Activated effector memory CD4-positive, alpha-beta T cell treated with anti-CD3 and anti-CD28 coated beads, Interleukin-2, amount 50 U/mL, for 16 hours (primary cell): ENCODE data around the gene SLC35A4.
"Not testable (repeated sequence)": the region's sequence is repeated elsewhere in the genome, so short reads cannot be mapped to it uniquely, and the experiment has no call there.

Source experiments
- DNase-seq: peaks from one replicate; pipeline ENCODE4 v3.0.0-alpha.2; 2020

SLC35A4 gene

GRCh38 chr5:140558542-140558941 is 6.1 kb upstream of the SLC35A4 start:
- no peak for DNase-seq

- no peak for DNase-seq
These were observed 4.4 kb upstream of the SLC35A4 start for GRCh38 chr5:140560227-140560626.

- no peak for DNase-seq
These were observed 2.7 kb upstream of the SLC35A4 start for GRCh38 chr5:140561753-140562523.

GRCh38 chr5:140563596-140563995 is 1.0 kb upstream of the SLC35A4 start:
- no peak for DNase-seq

GRCh38 chr5:140565024-140565779 is 574 bp downstream of the SLC35A4 start:
- no peak for DNase-seq

GRCh38 chr5:140565780-140566095 is 1.1 kb downstream of the SLC35A4 start:
- DNase-seq: no peak

- no peak for DNase-seq
These were observed 2.0 kb downstream of the SLC35A4 start for GRCh38 chr5:140566665-140567064.

- no peak for DNase-seq
These were observed 2.6 kb downstream of the SLC35A4 start for GRCh38 chr5:140567136-140567818.

GRCh38 chr5:140567871-140568270 is 3.2 kb downstream of the SLC35A4 start:
- no peak for DNase-seq

- DNase-seq: no peak
These were observed 3.9 kb downstream of the SLC35A4 start for GRCh38 chr5:140568443-140569063.

- DNase-seq: no peak
These were observed 4.6 kb downstream of the SLC35A4 start for GRCh38 chr5:140569197-140569596.

GRCh38 chr5:140570058-140570457 is 5.4 kb downstream of the SLC35A4 start:
- DNase-seq: no peak

GRCh38 chr5:140570488-140570887 is 5.9 kb downstream of the SLC35A4 start:
- no peak for DNase-seq

GRCh38 chr5:140571105-140571504 is 6.5 kb downstream of the SLC35A4 start:
- no peak for DNase-seq

- DNase-seq: no peak
These were observed 9.1 kb downstream of the SLC35A4 start for GRCh38 chr5:140573683-140574082.

GRCh38 chr5:140574165-140574564 is 9.5 kb downstream of the SLC35A4 start:
- DNase-seq: no peak

- no peak for DNase-seq
These were observed 10.7 kb downstream of the SLC35A4 start for GRCh38 chr5:140575309-140575708.

GRCh38 chr5:140576776-140577201 is 12.2 kb downstream of the SLC35A4 start:
- DNase-seq: no peak

- not testable (repeated sequence) for DNase-seq
These were observed 14.6 kb downstream of the SLC35A4 start for GRCh38 chr5:140579188-140579747.

- DNase-seq: no peak
These were observed 22.9 kb downstream of the SLC35A4 start for GRCh38 chr5:140587495-140587894.

GRCh38 chr5:140588311-140589070 is 23.9 kb downstream of the SLC35A4 start:
- DNase-seq: no peak

GRCh38 chr5:140590861-140591260 is 26.2 kb downstream of the SLC35A4 start:
- no peak for DNase-seq
